GM21737 (cell line): Measurements from ENCODE around the gene SGO2.
"Not testable (repeated sequence)": the region's sequence is repeated elsewhere in the genome, so short reads cannot be mapped to it uniquely, and the experiment has no call there.

ENCODE experiments used
- ATAC-seq: cut with Tn5 transposase; IDR thresholded peaks from one replicate; pipeline ENCODE4 v1.9.1; 2021; ENCODE audit warnings: mild to moderate bottlenecking, moderate library complexity; ENCODE audit not compliant: unreplicated experiment

The SGO2 gene

GRCh38 chr2:200588076-200588678 lies 62.2 kb downstream of the SGO2 start:
- ATAC-seq, result no peak

- ATAC-seq, result no peak
Measured at GRCh38 chr2:200590090-200590489, 64.1 kb downstream of the SGO2 start.

- no peak for ATAC-seq
Measured at GRCh38 chr2:200591308-200591707, 65.3 kb downstream of the SGO2 start.

GRCh38 chr2:200592406-200593075 lies 66.5 kb downstream of the SGO2 start:
- ATAC-seq, result no peak

GRCh38 chr2:200593905-200594304 lies 67.9 kb downstream of the SGO2 start:
- ATAC-seq, result no peak

GRCh38 chr2:200595913-200596312 lies 69.9 kb downstream of the SGO2 start:
- no peak for ATAC-seq

GRCh38 chr2:200596774-200597570 lies 71.0 kb downstream of the SGO2 start:
- ATAC-seq, result no peak

- no peak for ATAC-seq
Measured at GRCh38 chr2:200599206-200599605, 73.2 kb downstream of the SGO2 start.

- ATAC-seq, result no peak
Measured at GRCh38 chr2:200600549-200601225, 74.7 kb downstream of the SGO2 start.

- no peak for ATAC-seq
Measured at GRCh38 chr2:200602584-200602983, 76.6 kb downstream of the SGO2 start.

- no peak for ATAC-seq
Measured at GRCh38 chr2:200603972-200604371, 78.0 kb downstream of the SGO2 start.

GRCh38 chr2:200604571-200605255 lies 78.7 kb downstream of the SGO2 start:
- no peak for ATAC-seq

- ATAC-seq, result no peak
Measured at GRCh38 chr2:200608341-200609027, 82.5 kb downstream of the SGO2 start.

- no peak for ATAC-seq
Measured at GRCh38 chr2:200609028-200609614, 83.1 kb downstream of the SGO2 start.

GRCh38 chr2:200610217-200610616 lies 84.2 kb downstream of the SGO2 start:
- ATAC-seq, result not testable (repeated sequence)

GRCh38 chr2:200613692-200614091 lies 87.7 kb downstream of the SGO2 start:
- no peak for ATAC-seq

- ATAC-seq, result no peak
Measured at GRCh38 chr2:200614249-200614648, 88.2 kb downstream of the SGO2 start.

GRCh38 chr2:200615247-200615646 lies 89.2 kb downstream of the SGO2 start:
- no peak for ATAC-seq

- no peak for ATAC-seq
Measured at GRCh38 chr2:200616193-200616592, 90.2 kb downstream of the SGO2 start.

- ATAC-seq, result no peak
Measured at GRCh38 chr2:200616656-200617055, 90.6 kb downstream of the SGO2 start.
